ENCODE measurements around the gene ARHGAP10.
"Not testable (repeated sequence)": the region's sequence is repeated elsewhere in the genome, so short reads cannot be mapped to it uniquely, and the experiment has no call there.

Gene ARHGAP10

DNA sequence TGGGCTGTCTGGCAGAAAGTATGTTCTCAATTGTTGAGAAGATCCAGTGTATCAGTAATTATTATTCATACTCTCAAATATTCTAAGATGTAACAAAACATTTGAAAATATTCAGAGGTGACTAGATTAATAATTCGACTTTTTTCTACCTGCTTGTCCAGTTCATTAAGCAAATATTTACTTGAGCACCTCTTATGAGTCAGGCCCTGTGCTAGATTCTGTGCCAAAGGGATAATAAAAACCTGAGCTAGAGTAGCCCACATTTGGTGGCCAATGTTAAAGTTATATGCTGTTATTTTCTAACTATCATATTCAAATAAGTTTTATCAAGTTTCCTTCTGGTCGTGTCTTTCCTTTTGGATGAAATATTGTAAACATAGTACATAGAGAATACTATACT is 58.5 kb downstream of the ARHGAP10 start:
- Histone ChIP-seq H3K9ac (ENCODE audit: low read depth, low read length) (no peak overlapping the region), H3K27me3 (ENCODE audit: control insufficient read depth, insufficient read depth, low read length) (no peaks in the 10 kb centered on the region), H3K4me3 (ENCODE audit: low read depth, low read length) (no peak overlapping the region), H3K9me3 (ENCODE audit: control insufficient read depth, insufficient read depth, low read length) (no peaks in the 10 kb centered on the region), H3K4me1 (ENCODE audit: control insufficient read depth, insufficient read depth, low read length) (no peaks in the 10 kb centered on the region), H3K36me3 (ENCODE audit: control insufficient read depth, insufficient read depth, low read length) (no peaks in the 10 kb centered on the region)

DNA sequence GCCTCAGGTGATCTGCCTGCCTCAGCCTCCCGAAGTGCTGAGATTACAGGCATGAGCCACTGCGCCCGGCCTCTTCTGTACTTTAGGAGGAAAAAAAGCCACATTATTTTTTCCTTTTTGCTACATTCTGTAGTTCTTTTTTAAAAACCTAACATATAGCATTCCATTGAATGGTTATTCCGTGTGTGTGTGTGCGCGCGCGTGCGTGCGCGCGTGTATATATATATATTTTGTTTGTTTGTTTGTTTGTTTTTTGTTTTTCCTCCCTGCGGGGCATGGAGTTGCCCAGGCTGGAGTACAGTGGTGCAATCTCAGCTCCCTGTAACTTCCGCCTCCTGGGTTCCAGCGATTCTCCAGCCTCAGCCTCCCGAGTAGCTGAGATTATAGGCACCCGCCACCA is 59.5 kb downstream of the ARHGAP10 start:
- no peaks in the 10 kb centered on the region for H3K9me3 ChIP-seq (ENCODE audit: control insufficient read depth, insufficient read depth, low read length)
- no peak overlapping the region for H3K4me3 ChIP-seq (ENCODE audit: low read depth, low read length)
- no peak overlapping the region for H3K9ac ChIP-seq (ENCODE audit: low read depth, low read length)
- H3K36me3 ChIP-seq (ENCODE audit: control insufficient read depth, insufficient read depth, low read length), result no peaks in the 10 kb centered on the region
- H3K4me1 ChIP-seq (ENCODE audit: control insufficient read depth, insufficient read depth, low read length), result no peaks in the 10 kb centered on the region
- no peaks in the 10 kb centered on the region for H3K27me3 ChIP-seq (ENCODE audit: control insufficient read depth, insufficient read depth, low read length)

DNA sequence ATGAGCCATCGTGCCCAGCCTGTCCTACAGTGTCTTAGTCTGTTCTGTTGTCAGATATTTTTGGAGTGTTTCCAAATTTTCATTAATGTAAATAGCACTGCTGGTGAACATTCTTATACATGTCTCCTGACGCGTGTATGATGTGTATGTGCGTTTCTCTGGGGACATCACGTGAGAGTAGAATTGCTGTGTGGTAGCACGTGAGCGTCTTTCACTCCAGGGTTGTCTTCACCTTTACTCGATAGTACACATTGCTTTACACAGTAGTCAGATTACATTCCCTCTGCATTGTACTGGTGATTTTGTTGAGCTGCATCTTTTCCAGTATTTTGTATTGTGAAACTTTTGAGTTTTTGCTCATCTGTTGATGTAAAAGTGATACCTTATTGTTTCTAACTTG is 60.0 kb downstream of the ARHGAP10 start:
- H3K4me1 ChIP-seq (ENCODE audit: control insufficient read depth, insufficient read depth, low read length), result no peaks in the 10 kb centered on the region
- no peak overlapping the region for H3K4me3 ChIP-seq (ENCODE audit: low read depth, low read length)
- no peaks in the 10 kb centered on the region for H3K27me3 ChIP-seq (ENCODE audit: control insufficient read depth, insufficient read depth, low read length)
- no peak overlapping the region for H3K9ac ChIP-seq (ENCODE audit: low read depth, low read length)
- H3K9me3 ChIP-seq (ENCODE audit: control insufficient read depth, insufficient read depth, low read length), result no peaks in the 10 kb centered on the region
- no peaks in the 10 kb centered on the region for H3K36me3 ChIP-seq (ENCODE audit: control insufficient read depth, insufficient read depth, low read length)

GRCh38 chr4:147793569-147794313 is 61.9 kb downstream of the ARHGAP10 start:
- H3K27me3 ChIP-seq (ENCODE audit: control insufficient read depth, insufficient read depth, low read length), result no peaks in the 10 kb centered on the region
- H3K9me3 ChIP-seq (ENCODE audit: control insufficient read depth, insufficient read depth, low read length), result no peaks in the 10 kb centered on the region
- no peak overlapping the region for H3K9ac ChIP-seq (ENCODE audit: low read depth, low read length)
- no peak overlapping the region for H3K4me3 ChIP-seq (ENCODE audit: low read depth, low read length)
- no peaks in the 10 kb centered on the region for H3K4me1 ChIP-seq (ENCODE audit: control insufficient read depth, insufficient read depth, low read length)
- no peaks in the 10 kb centered on the region for H3K36me3 ChIP-seq (ENCODE audit: control insufficient read depth, insufficient read depth, low read length)

- no peak overlapping the region for H3K9ac ChIP-seq (ENCODE audit: low read depth, low read length)
- no peak overlapping the region for H3K4me3 ChIP-seq (ENCODE audit: low read depth, low read length)
- H3K9me3 ChIP-seq (ENCODE audit: control insufficient read depth, insufficient read depth, low read length), result no peaks in the 10 kb centered on the region
- no peaks in the 10 kb centered on the region for H3K4me1 ChIP-seq (ENCODE audit: control insufficient read depth, insufficient read depth, low read length)
- no peaks in the 10 kb centered on the region for H3K36me3 ChIP-seq (ENCODE audit: control insufficient read depth, insufficient read depth, low read length)
- H3K27me3 ChIP-seq (ENCODE audit: control insufficient read depth, insufficient read depth, low read length), result no peaks in the 10 kb centered on the region
Measured at GRCh38 chr4:147794314-147794680, 62.4 kb downstream of the ARHGAP10 start.

- Histone ChIP-seq H3K9me3 (ENCODE audit: control insufficient read depth, insufficient read depth, low read length) (no peaks in the 10 kb centered on the region), H3K27me3 (ENCODE audit: control insufficient read depth, insufficient read depth, low read length) (no peaks in the 10 kb centered on the region), H3K9ac (ENCODE audit: low read depth, low read length) (no peak overlapping the region), H3K4me3 (ENCODE audit: low read depth, low read length) (no peak overlapping the region), H3K36me3 (ENCODE audit: control insufficient read depth, insufficient read depth, low read length) (no peaks in the 10 kb centered on the region), H3K4me1 (ENCODE audit: control insufficient read depth, insufficient read depth, low read length) (no peaks in the 10 kb centered on the region)
Measured at GRCh38 chr4:147794787-147795413, 63.0 kb downstream of the ARHGAP10 start.

DNA sequence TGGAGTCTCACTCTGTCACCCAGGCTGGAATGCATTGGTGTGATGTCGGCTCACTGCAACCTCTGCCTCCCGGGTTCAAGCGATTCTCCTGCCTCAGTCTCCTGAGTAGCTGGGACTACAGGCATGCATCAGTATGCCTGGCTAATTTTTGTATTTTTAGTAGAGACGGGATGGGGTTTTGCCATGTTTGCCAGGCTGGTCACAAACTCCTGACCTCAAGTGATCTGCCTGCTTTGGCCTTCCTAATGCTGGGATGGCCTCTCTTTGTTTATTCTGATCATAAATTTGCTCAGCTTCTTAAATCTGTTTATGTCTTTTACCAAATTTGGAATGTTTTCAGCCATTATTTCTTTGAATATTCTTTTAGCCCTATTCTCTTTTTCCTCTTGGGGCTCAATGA is 67.2 kb downstream of the ARHGAP10 start:
- not testable (repeated sequence) for H3K4me1 ChIP-seq (ENCODE audit: control insufficient read depth, insufficient read depth, low read length); H3K9me3 ChIP-seq (ENCODE audit: control insufficient read depth, insufficient read depth, low read length); H3K4me3 ChIP-seq (ENCODE audit: low read depth, low read length); H3K9ac ChIP-seq (ENCODE audit: low read depth, low read length); H3K36me3 ChIP-seq (ENCODE audit: control insufficient read depth, insufficient read depth, low read length); H3K27me3 ChIP-seq (ENCODE audit: control insufficient read depth, insufficient read depth, low read length)

- H3K9me3 ChIP-seq (ENCODE audit: control insufficient read depth, insufficient read depth, low read length), result no peaks in the 10 kb centered on the region
- no peaks in the 10 kb centered on the region for H3K36me3 ChIP-seq (ENCODE audit: control insufficient read depth, insufficient read depth, low read length)
- no peaks in the 10 kb centered on the region for H3K4me1 ChIP-seq (ENCODE audit: control insufficient read depth, insufficient read depth, low read length)
- H3K4me3 ChIP-seq (ENCODE audit: low read depth, low read length), result no peak overlapping the region
- no peak overlapping the region for H3K9ac ChIP-seq (ENCODE audit: low read depth, low read length)
- no peaks in the 10 kb centered on the region for H3K27me3 ChIP-seq (ENCODE audit: control insufficient read depth, insufficient read depth, low read length)
Measured at GRCh38 chr4:147799986-147800555, 68.2 kb downstream of the ARHGAP10 start.

DNA sequence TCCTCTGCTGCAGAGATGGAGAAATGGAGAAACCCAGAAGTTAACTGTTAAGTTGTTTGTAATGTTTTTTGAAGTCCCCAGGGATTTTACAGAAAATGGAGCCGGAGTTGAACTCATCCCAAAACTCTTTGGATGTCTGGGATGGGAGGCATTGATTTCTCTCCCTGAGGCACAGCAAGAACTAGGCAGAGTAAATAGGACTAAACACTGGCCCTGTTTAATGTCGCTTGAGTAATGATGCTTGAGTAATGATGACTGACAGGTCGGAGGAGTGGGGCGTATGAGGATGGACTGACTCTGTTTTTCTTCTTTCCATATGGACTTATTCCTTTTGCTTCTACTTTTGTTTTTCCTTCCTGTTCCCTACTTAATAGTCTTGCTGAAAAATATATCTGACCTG is 69.9 kb downstream of the ARHGAP10 start:
- Histone ChIP-seq H3K9me3 (ENCODE audit: control insufficient read depth, insufficient read depth, low read length) (no peaks in the 10 kb centered on the region), H3K4me3 (ENCODE audit: low read depth, low read length) (no peak overlapping the region), H3K36me3 (ENCODE audit: control insufficient read depth, insufficient read depth, low read length) (no peaks in the 10 kb centered on the region), H3K27me3 (ENCODE audit: control insufficient read depth, insufficient read depth, low read length) (no peaks in the 10 kb centered on the region), H3K9ac (ENCODE audit: low read depth, low read length) (no peak overlapping the region), H3K4me1 (ENCODE audit: control insufficient read depth, insufficient read depth, low read length) (no peaks in the 10 kb centered on the region)

- Histone ChIP-seq H3K27me3 (ENCODE audit: control insufficient read depth, insufficient read depth, low read length) (no peaks in the 10 kb centered on the region), H3K9me3 (ENCODE audit: control insufficient read depth, insufficient read depth, low read length) (no peaks in the 10 kb centered on the region), H3K36me3 (ENCODE audit: control insufficient read depth, insufficient read depth, low read length) (no peaks in the 10 kb centered on the region), H3K4me1 (ENCODE audit: control insufficient read depth, insufficient read depth, low read length) (no peaks in the 10 kb centered on the region), H3K4me3 (ENCODE audit: low read depth, low read length) (no peak overlapping the region), H3K9ac (ENCODE audit: low read depth, low read length) (no peak overlapping the region)
Measured at GRCh38 chr4:147802346-147802745, 70.5 kb downstream of the ARHGAP10 start.

DNA sequence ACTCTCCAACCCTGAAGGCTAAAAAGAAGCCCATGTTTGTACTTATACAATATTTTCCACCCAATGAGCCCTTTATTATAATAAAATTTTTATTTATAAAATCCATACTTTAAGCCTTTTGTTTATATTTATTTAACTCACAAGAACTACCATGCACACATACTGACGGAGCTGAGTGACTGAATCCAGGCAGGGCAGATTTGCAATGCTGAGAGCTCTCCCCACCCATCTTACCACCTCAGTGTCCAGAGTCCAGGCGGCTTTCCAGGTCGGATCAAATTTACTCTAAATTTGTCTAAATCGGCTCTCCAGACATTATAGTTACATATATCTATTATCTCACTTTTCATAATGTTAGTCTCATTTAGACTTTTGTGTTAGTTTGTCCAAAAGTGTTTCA is 74.1 kb downstream of the ARHGAP10 start:
- H3K27me3 ChIP-seq (ENCODE audit: control insufficient read depth, insufficient read depth, low read length), result no peaks in the 10 kb centered on the region
- H3K9ac ChIP-seq (ENCODE audit: low read depth, low read length), result no peak overlapping the region
- no peak overlapping the region for H3K4me3 ChIP-seq (ENCODE audit: low read depth, low read length)
- no peaks in the 10 kb centered on the region for H3K9me3 ChIP-seq (ENCODE audit: control insufficient read depth, insufficient read depth, low read length)
- no peaks in the 10 kb centered on the region for H3K36me3 ChIP-seq (ENCODE audit: control insufficient read depth, insufficient read depth, low read length)
- no peaks in the 10 kb centered on the region for H3K4me1 ChIP-seq (ENCODE audit: control insufficient read depth, insufficient read depth, low read length)

DNA sequence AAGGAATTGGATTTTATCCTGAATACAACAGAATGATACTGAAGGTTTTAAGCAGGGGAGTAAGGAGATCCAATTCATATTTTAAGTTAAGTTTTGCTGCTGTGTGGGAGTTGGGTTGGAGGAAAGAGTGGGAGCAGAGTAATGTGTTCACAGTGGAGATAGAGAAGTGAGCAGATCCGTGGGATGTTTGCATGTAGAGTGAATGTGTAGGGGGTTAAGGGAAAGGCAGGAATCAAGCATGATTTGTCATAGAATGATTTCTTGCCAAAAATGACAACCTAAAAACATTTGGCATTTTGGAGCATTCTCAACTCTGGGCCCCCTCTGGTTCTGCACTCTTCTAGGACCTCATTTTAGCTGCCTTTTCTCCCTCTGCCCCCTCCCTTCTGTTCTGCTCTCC is 76.6 kb downstream of the ARHGAP10 start:
- H3K9ac ChIP-seq (ENCODE audit: low read depth, low read length), result no peak overlapping the region
- H3K4me3 ChIP-seq (ENCODE audit: low read depth, low read length), result no peak overlapping the region
- no peaks in the 10 kb centered on the region for H3K4me1 ChIP-seq (ENCODE audit: control insufficient read depth, insufficient read depth, low read length)
- no peaks in the 10 kb centered on the region for H3K27me3 ChIP-seq (ENCODE audit: control insufficient read depth, insufficient read depth, low read length)
- H3K36me3 ChIP-seq (ENCODE audit: control insufficient read depth, insufficient read depth, low read length), result no peaks in the 10 kb centered on the region
- H3K9me3 ChIP-seq (ENCODE audit: control insufficient read depth, insufficient read depth, low read length), result no peaks in the 10 kb centered on the region
